IMR-90 (cell line): ENCODE measurements around the gene PMM1. TPM values are rescaled to one million over a fixed set of nuclear protein-coding genes. Genes with fewer than 3 reads are reported as not detected.

Source experiments
- ATAC-seq: fragments of 200-7000 bp; cut with Tn5 transposase; 2 replicates; pipeline ENCODE4 v1.9.1; 2020; ENCODE audit warnings: low read depth, mild to moderate bottlenecking, moderate library complexity
- BruUV-seq: library from RNA; stranded (reverse); fragments of 400-500 nt; replicated peaks from 2 replicates; lab custom pipeline; 2021; lab: Mats Ljungman, UMichigan
- CTCF ChIA-PET: fragments of 300-600 bp; formaldehyde crosslinking; extraction: SDS; loops from one replicate; lab custom pipeline; 2021; ENCODE audit warnings: antibody characterized with exemption; lab: Yijun Ruan, JAX
- POLR2A ChIA-PET: fragments of 300-600 bp; sonication (Branson Sonifier 250); formaldehyde crosslinking; loops from one replicate; lab custom pipeline; 2022; ENCODE audit warnings: antibody characterized with exemption; ENCODE audit not compliant: unreplicated experiment; lab: Charles Lee
- DNase-seq: peaks from one replicate; pipeline ENCODE4 v3.0.0; 2013
- H2AFZ ChIP-seq: replicated peaks from 2 replicates; pipeline ENCODE3; 2013; ENCODE audit warnings: low read length, mild to moderate bottlenecking; ENCODE audit not compliant: poor library complexity
- H2AK5ac ChIP-seq: 2 replicates; pipeline ENCODE4 v1.6.1; 2013; ENCODE audit warnings: low read depth, low read length, inconsistent platforms
- H2AK9ac ChIP-seq: replicated peaks from 2 replicates; pipeline ENCODE3; 2013; ENCODE audit warnings: mild to moderate bottlenecking, low read depth, low read length, moderate library complexity; ENCODE audit not compliant: poor library complexity
- H2BK120ac ChIP-seq: 2 replicates; pipeline ENCODE4 v1.6.1; 2013; ENCODE audit warnings: low read depth, low read length, inconsistent platforms
- H2BK15ac ChIP-seq: 3 replicates; pipeline ENCODE4 v1.6.1; 2013; ENCODE audit warnings: low read depth, low read length, inconsistent platforms
- H2BK20ac ChIP-seq: 2 replicates; pipeline ENCODE4 v1.6.1; 2013; ENCODE audit warnings: low read depth, mild to moderate bottlenecking, inconsistent platforms, low read length, moderate library complexity
- H2BK5ac ChIP-seq: 2 replicates; pipeline ENCODE4 v1.6.1; 2013; ENCODE audit warnings: mild to moderate bottlenecking, low read depth, low read length, inconsistent platforms; ENCODE audit not compliant: poor library complexity, severe bottlenecking
- H3K14ac ChIP-seq: replicated peaks from 2 replicates; pipeline ENCODE4 v1.6.1; 2013; ENCODE audit warnings: low read depth, low read length, inconsistent platforms
- H3K18ac ChIP-seq: 2 replicates; pipeline ENCODE4 v1.6.1; 2013; ENCODE audit warnings: low read depth, low read length, control low read depth
- H3K23ac ChIP-seq: 2 replicates; pipeline ENCODE4 v1.6.1; 2013; ENCODE audit warnings: low read depth, low read length, inconsistent platforms
- H3K27ac ChIP-seq: 2 replicates; pipeline ENCODE4 v1.5.1; 2013; ENCODE audit warnings: mild to moderate bottlenecking, control low read depth, low read length; ENCODE audit not compliant: insufficient read depth
- H3K27me3 ChIP-seq: 2 replicates; pipeline ENCODE4 v1.6.1; 2013; ENCODE audit warnings: low read length; ENCODE audit not compliant: control insufficient read depth, insufficient read depth
- H3K36me3 ChIP-seq: 2 replicates; pipeline ENCODE4 v1.6.1; 2013; ENCODE audit warnings: low read length, mixed read lengths; ENCODE audit not compliant: control insufficient read depth, insufficient read depth
- H3K4ac ChIP-seq: 2 replicates; pipeline ENCODE4 v1.6.1; 2013; ENCODE audit warnings: low read depth, low read length, inconsistent platforms
- H3K4me1 ChIP-seq: 2 replicates; pipeline ENCODE4 v1.6.1; 2013; ENCODE audit warnings: low read length, mixed read lengths; ENCODE audit not compliant: control insufficient read depth, insufficient read depth
- H3K4me2 ChIP-seq: 2 replicates; pipeline ENCODE4 v1.6.1; 2013; ENCODE audit warnings: low read depth, mild to moderate bottlenecking, control low read depth, low read length, moderate library complexity
- H3K4me3 ChIP-seq: 2 replicates; pipeline ENCODE4 v1.5.1; 2013; ENCODE audit warnings: low read depth, mild to moderate bottlenecking, control low read depth, low read length, moderate library complexity; ENCODE audit not compliant: insufficient read depth
- H3K56ac ChIP-seq: 2 replicates; pipeline ENCODE4 v1.6.1; 2013; ENCODE audit warnings: low read length, inconsistent platforms; ENCODE audit not compliant: insufficient read depth; ENCODE audit errors: extremely low read depth
- H3K79me1 ChIP-seq, 2 experiments: 2 replicates each; pipeline ENCODE4 v1.6.1; 2013; ENCODE audit warnings: low read length in 2 of 2, inconsistent platforms in 1 of 2, low read depth in 1 of 2
- H3K9ac ChIP-seq: 2 replicates; pipeline ENCODE4 v1.6.1; 2013; ENCODE audit warnings: low read depth, low read length, control low read depth
- H3K9me1 ChIP-seq: 2 replicates; pipeline ENCODE4 v1.6.1; 2013; ENCODE audit warnings: low read length, inconsistent platforms; ENCODE audit not compliant: insufficient read depth
- H3K9me3 ChIP-seq: 2 replicates; pipeline ENCODE4 v1.6.1; 2013; ENCODE audit warnings: low read length; ENCODE audit not compliant: control insufficient read depth, insufficient read depth
- H4K20me1 ChIP-seq: 2 replicates; pipeline ENCODE4 v1.6.1; 2013; ENCODE audit warnings: low read length, inconsistent platforms; ENCODE audit not compliant: insufficient read depth
- H4K5ac ChIP-seq: 2 replicates; pipeline ENCODE4 v1.6.1; 2013; ENCODE audit warnings: mild to moderate bottlenecking, low read depth, low read length, control low read depth
- H4K8ac ChIP-seq, 2 experiments: 2 replicates each; pipeline ENCODE4 v1.6.1; 2013; ENCODE audit warnings: low read depth in 2 of 2, low read length in 2 of 2, control low read depth in 1 of 2, inconsistent platforms in 1 of 2
- H4K91ac ChIP-seq: 2 replicates; pipeline ENCODE4 v1.6.1; 2013; ENCODE audit warnings: low read depth, low read length, inconsistent platforms; ENCODE audit not compliant: insufficient read depth
- BHLHE40 ChIP-seq: fragments of 150-350 bp; IDR thresholded peaks from 2 replicates; pipeline ENCODE4 v1.6.1; 2016; ENCODE audit warnings: mild to moderate bottlenecking, low read depth, low read length
- FOS ChIP-seq: fragments of 150-350 bp; IDR thresholded peaks from 2 replicates; pipeline ENCODE4 v1.6.1; 2016; ENCODE audit warnings: low read depth, low read length
- MAFK ChIP-seq: IDR thresholded peaks from 2 replicates; pipeline ENCODE4 v1.6.1; 2012; ENCODE audit warnings: low read depth, low read length, improper control_type of control experiment
- NFE2L2 ChIP-seq: fragments of 150-350 bp; IDR thresholded peaks from 2 replicates; pipeline ENCODE4 v1.6.1; 2016; ENCODE audit warnings: low read depth, mild to moderate bottlenecking, low read length
- POLR2A ChIP-seq: IDR thresholded peaks from 2 replicates; pipeline ENCODE4 v1.6.1; 2012; ENCODE audit warnings: mild to moderate bottlenecking, low read depth, low read length
- RAD21 ChIP-seq: IDR thresholded peaks from 2 replicates; pipeline ENCODE4 v1.6.1; 2012; ENCODE audit warnings: low read length, improper control_type of control experiment
- RCOR1 ChIP-seq: IDR thresholded peaks from 2 replicates; pipeline ENCODE4 v1.6.1; 2012; ENCODE audit warnings: mild to moderate bottlenecking, low read length, improper control_type of control experiment; ENCODE audit not compliant: insufficient replicate concordance
- RFX5 ChIP-seq: IDR thresholded peaks from 2 replicates; pipeline ENCODE4 v1.8.0; 2012; ENCODE audit warnings: low read depth, mild to moderate bottlenecking, low read length, moderate library complexity
- WGBS, 2 experiments: methylation state at CpG; one replicate each; pipeline versions ENCODE4 v1.1.5 to v1.1.7; 2013; ENCODE audit warnings: missing lambda C conversion rate in 2 of 2; ENCODE audit not compliant: insufficient read length in 1 of 2; ENCODE audit errors: extremely low coverage in 2 of 2; 5-methylcytosine and 5-hydroxymethylcytosine counted together
- dilution Hi-C: fragments of 300-500 bp; cut with HindIII; formaldehyde crosslinking; loops from one replicate; pipeline ENCODE4 v1.14.3; 2018; ENCODE audit warnings: low sequenced_read_pairs; ENCODE audit not compliant: unreplicated experiment
- in situ Hi-C: fragments of 300-500 bp; cut with MboI; formaldehyde crosslinking; loops from 3 replicates; pipeline ENCODE4 v1.14.3; 2019; ENCODE audit warnings: low sequenced_read_pairs, inconsistent platforms, mixed read lengths
- intact Hi-C: fragments of 100-400 bp; cut with micrococcal nuclease; formaldehyde crosslinking; loops from 2 replicates; pipeline ENCODE4 v1.10.0; 2022
- polyA plus RNA-seq, 3 experiments: library from polyadenylated mRNA; depleted of rRNA; stranded (reverse); fragments of >200 nt; gene quantifications; 2 replicates each; pipeline ENCODE4 v1.2.3, GENCODE V29; 2012; ENCODE audit warnings: low replicate concordance in 1 of 3
- total RNA-seq: library from RNA; depleted of rRNA; stranded (reverse); fragments of >200 nt; gene quantifications from 2 replicates; pipeline ENCODE4 v1.2.3, GENCODE V29; 2012
- TF ChIP-seq, protein P1 (sequence below): fragments of 150-350 bp; IDR thresholded peaks from 2 replicates; pipeline ENCODE4 v1.6.1; 2017; ENCODE audit warnings: mild to moderate bottlenecking, antibody characterized with exemption, low read length, low read depth
- TF ChIP-seq, protein P2 (sequence below): conservative IDR thresholded peaks from 2 replicates; pipeline ENCODE4 v1.5.1; 2012; ENCODE audit warnings: mild to moderate bottlenecking, low read depth, low read length, improper control_type of control experiment
- TF ChIP-seq, protein P3 (sequence below): fragments of 150-350 bp; IDR thresholded peaks from 2 replicates; pipeline ENCODE4 v1.6.1; 2016; ENCODE audit warnings: low read depth, mild to moderate bottlenecking, low read length, moderate library complexity, borderline replicate concordance

PMM1 gene
- total and polyA plus RNA-seq, 2 of the 4 experiments (the other 2 are of a cell fraction), result 22.8 to 92.8 TPM

DNA sequence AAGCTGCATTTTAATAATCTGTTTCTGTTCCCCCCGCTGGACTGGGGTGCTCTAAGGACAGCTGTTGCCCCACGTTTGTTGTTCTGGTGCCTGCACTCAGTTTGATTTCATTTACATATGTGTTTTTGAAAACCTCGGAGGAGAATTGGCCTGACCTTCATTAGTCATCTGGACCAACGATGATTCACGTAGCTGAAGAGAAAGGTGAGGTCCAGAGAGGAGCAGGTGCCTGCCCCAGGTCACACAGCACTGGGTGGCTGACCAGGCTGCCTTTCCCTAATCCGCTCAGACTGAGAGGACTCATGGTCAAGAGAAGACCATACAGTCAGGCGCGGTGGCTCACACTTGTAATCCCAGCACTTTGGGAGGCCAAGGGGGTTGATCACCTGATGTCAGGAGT, 25.1 kb downstream of the PMM1 start:
- peak overlapping the region; percentile 82 for H3K4ac ChIP-seq
- WGBS, 2 experiments, result 53% methylated on average over 3 of the region's 8 CpGs; no CpG with 5 or more reads in 1 of the 2 experiments
- no peak overlapping the region for H3K56ac ChIP-seq
- ATAC-seq (no peak), DNase-seq (peak; percentile 46)
- no peak overlapping the region for H2AFZ ChIP-seq
- H4K8ac ChIP-seq, result peak overlapping the region; percentile 18 to 75; a peak in 2 of 4 replicates
- peak overlapping the region; percentile 73; the same call in 1 of the 2 replicates for H3K14ac ChIP-seq
- H3K27ac ChIP-seq, result peak overlapping the region; percentile 83
- no peaks in the 10 kb centered on the region for H3K9me3 ChIP-seq
- peaks cover 3% of the 10 kb centered on the region; the same call in 1 of the 2 replicates for H3K36me3 ChIP-seq
- peak overlapping the region; percentile 4; the same call in 1 of the 2 replicates for H4K5ac ChIP-seq
- no peak overlapping the region for H3K4me3 ChIP-seq
- BruUV-seq, result no TSS peak
- peaks cover 19% of the 10 kb centered on the region for H3K9me1 ChIP-seq
- H3K4me1 ChIP-seq, result peaks cover 26% of the 10 kb centered on the region
- peak overlapping the region; percentile 7 for H3K18ac ChIP-seq
- H4K91ac ChIP-seq, result peak overlapping the region; percentile 92
- no peak overlapping the region for H3K9ac ChIP-seq
- TF ChIP-seq, protein P1, sequence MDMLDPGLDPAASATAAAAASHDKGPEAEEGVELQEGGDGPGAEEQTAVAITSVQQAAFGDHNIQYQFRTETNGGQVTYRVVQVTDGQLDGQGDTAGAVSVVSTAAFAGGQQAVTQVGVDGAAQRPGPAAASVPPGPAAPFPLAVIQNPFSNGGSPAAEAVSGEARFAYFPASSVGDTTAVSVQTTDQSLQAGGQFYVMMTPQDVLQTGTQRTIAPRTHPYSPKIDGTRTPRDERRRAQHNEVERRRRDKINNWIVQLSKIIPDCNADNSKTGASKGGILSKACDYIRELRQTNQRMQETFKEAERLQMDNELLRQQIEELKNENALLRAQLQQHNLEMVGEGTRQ, result no peak
- no peak for TF ChIP-seq BHLHE40
- TF ChIP-seq RCOR1, result no peak
- no peak for TF ChIP-seq MAFK
- TF ChIP-seq, protein P2, sequence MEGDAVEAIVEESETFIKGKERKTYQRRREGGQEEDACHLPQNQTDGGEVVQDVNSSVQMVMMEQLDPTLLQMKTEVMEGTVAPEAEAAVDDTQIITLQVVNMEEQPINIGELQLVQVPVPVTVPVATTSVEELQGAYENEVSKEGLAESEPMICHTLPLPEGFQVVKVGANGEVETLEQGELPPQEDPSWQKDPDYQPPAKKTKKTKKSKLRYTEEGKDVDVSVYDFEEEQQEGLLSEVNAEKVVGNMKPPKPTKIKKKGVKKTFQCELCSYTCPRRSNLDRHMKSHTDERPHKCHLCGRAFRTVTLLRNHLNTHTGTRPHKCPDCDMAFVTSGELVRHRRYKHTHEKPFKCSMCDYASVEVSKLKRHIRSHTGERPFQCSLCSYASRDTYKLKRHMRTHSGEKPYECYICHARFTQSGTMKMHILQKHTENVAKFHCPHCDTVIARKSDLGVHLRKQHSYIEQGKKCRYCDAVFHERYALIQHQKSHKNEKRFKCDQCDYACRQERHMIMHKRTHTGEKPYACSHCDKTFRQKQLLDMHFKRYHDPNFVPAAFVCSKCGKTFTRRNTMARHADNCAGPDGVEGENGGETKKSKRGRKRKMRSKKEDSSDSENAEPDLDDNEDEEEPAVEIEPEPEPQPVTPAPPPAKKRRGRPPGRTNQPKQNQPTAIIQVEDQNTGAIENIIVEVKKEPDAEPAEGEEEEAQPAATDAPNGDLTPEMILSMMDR, result no peak
- TF ChIP-seq, protein P3, sequence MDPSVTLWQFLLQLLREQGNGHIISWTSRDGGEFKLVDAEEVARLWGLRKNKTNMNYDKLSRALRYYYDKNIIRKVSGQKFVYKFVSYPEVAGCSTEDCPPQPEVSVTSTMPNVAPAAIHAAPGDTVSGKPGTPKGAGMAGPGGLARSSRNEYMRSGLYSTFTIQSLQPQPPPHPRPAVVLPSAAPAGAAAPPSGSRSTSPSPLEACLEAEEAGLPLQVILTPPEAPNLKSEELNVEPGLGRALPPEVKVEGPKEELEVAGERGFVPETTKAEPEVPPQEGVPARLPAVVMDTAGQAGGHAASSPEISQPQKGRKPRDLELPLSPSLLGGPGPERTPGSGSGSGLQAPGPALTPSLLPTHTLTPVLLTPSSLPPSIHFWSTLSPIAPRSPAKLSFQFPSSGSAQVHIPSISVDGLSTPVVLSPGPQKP, result no peak
- no peak for TF ChIP-seq POLR2A
- TF ChIP-seq FOS, result no peak
- no peak for TF ChIP-seq NFE2L2
- TF ChIP-seq RFX5, result no peak
- TF ChIP-seq RAD21, result no peak
- peak overlapping the region; percentile 80 for H2BK5ac ChIP-seq
- intact Hi-C loops, result no loop called here
- no peak overlapping the region for H3K4me2 ChIP-seq
- peak overlapping the region; percentile 84 for H2BK120ac ChIP-seq
- dilution Hi-C loops, result no loop called here
- H4K20me1 ChIP-seq, result peaks cover 3% of the 10 kb centered on the region; the same call in 1 of the 2 replicates
- ChIA-PET CTCF (no interaction called here), POLR2A (no interaction called here)
- H2BK15ac ChIP-seq, result peak overlapping the region; percentile 96; the same call in 2 of the 3 replicates
- peak overlapping the region; percentile 81 for H2BK20ac ChIP-seq
- H3K23ac ChIP-seq, result peak overlapping the region; percentile 48; the same call in 1 of the 2 replicates
- H2AK9ac ChIP-seq, result peak overlapping the region; percentile 35
- in situ Hi-C loops, result no loop called here
- H2AK5ac ChIP-seq, result peak overlapping the region; percentile 98
- no peaks in the 10 kb centered on the region for H3K27me3 ChIP-seq
- H3K79me1 ChIP-seq, result peaks cover 14 to 78% of the 10 kb centered on the region in 2 experiments; a peak in 3 of 4 replicates
